ENCODE results near the gene KRT2.

KRT2 gene

GRCh38 chr12:52612431-52613383 is 39.3 kb downstream of the KRT2 start:
- H3K4me1 ChIP-seq (ENCODE audit: control insufficient read depth, insufficient read depth, low read length), result no peaks in the 10 kb centered on the region
- H3K4me3 ChIP-seq (ENCODE audit: insufficient read depth, low read depth, low read length), result no peak overlapping the region
- no peaks in the 10 kb centered on the region for H3K27me3 ChIP-seq (ENCODE audit: control insufficient read depth, insufficient read depth, low read length, poor library complexity, severe bottlenecking)
- 85 to 86% methylated on average over 5 of the region's 5 CpGs for WGBS, 2 experiments
- H3K36me3 ChIP-seq (ENCODE audit: control insufficient read depth, insufficient read depth, low read length), result no peaks in the 10 kb centered on the region
- H3K9me3 ChIP-seq (ENCODE audit: control insufficient read depth, low read length), result no peaks in the 10 kb centered on the region
- H3K27ac ChIP-seq (ENCODE audit: insufficient read depth, low read depth, low read length, poor library complexity, severe bottlenecking), result no peak overlapping the region

DNA sequence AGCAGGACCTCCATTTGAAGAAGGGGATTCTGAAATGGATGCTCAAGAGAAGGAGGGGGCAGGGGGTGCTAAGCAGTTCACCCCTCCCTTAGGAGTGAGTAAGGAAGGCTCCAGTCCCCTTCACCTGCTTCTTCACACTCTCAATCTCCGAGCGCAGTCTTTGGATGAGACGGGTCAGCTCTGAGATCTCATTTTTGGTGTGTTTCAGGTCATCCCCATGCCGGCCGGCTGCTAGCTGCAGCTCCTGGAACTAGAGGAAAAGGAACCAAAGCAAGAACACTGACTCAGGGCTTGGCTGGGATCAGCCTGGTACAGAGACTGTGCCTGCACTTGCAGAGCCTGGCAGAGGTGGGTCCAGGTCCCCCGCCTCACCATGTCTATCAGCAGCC is 40.9 kb downstream of the KRT2 start:
- Histone ChIP-seq H3K9me3 (ENCODE audit: control insufficient read depth, low read length) (no peaks in the 10 kb centered on the region), H3K36me3 (ENCODE audit: control insufficient read depth, insufficient read depth, low read length) (no peaks in the 10 kb centered on the region), H3K27ac (ENCODE audit: insufficient read depth, low read depth, low read length, poor library complexity, severe bottlenecking) (no peak overlapping the region), H3K4me1 (ENCODE audit: control insufficient read depth, insufficient read depth, low read length) (no peaks in the 10 kb centered on the region), H3K4me3 (ENCODE audit: insufficient read depth, low read depth, low read length) (no peak overlapping the region), H3K27me3 (ENCODE audit: control insufficient read depth, insufficient read depth, low read length, poor library complexity, severe bottlenecking) (no peaks in the 10 kb centered on the region)
- WGBS, 2 experiments, result 90 to 95% methylated on average over 6 of the region's 6 CpGs

DNA sequence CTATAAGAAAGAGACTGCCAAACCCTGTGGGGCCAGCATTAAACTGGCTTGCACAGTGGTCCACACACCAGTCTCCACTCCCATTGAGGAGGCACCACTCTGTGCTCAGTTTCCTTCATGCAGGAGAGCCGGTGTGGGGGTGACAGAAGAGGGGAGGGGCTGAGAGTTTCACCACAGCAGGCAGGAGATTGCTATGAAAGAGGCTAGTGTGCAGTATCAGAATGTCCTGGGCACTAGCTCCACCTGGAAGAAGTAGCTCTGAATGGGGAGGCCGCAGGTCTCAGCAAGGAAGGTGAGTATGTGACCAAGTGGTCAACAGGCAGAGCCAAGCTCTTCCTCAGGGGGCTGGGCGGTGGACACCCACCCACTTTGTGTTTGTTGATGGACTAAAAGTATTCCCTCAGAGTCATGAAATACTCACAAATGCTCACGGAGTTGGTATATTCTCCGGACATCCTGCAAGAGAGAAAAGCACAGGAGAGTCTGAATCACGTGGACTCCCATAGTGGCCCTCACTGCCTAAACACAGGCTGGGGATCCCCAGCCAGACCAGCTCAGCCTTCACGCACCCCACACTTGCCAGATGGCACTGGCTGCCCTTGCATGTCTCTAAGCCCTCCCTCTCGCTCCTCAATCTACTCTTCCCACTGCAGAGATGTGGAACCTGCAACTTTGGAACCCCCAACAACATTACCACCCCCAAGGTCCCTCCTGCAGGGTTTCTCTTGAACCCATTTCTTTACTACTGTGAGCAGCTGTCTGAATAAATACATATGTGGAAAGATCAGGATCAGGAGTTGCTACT is 43.0 kb downstream of the KRT2 start:
- H3K27me3 ChIP-seq (ENCODE audit: control insufficient read depth, insufficient read depth, low read length, poor library complexity, severe bottlenecking), result no peaks in the 10 kb centered on the region
- 87 to 88% methylated on average over 8 of the region's 8 CpGs for WGBS, 2 experiments
- no peak overlapping the region for H3K4me3 ChIP-seq (ENCODE audit: insufficient read depth, low read depth, low read length)
- H3K27ac ChIP-seq (ENCODE audit: insufficient read depth, low read depth, low read length, poor library complexity, severe bottlenecking), result no peak overlapping the region
- no peaks in the 10 kb centered on the region for H3K36me3 ChIP-seq (ENCODE audit: control insufficient read depth, insufficient read depth, low read length)
- H3K4me1 ChIP-seq (ENCODE audit: control insufficient read depth, insufficient read depth, low read length), result no peaks in the 10 kb centered on the region
- H3K9me3 ChIP-seq (ENCODE audit: control insufficient read depth, low read length), result no peaks in the 10 kb centered on the region

DNA sequence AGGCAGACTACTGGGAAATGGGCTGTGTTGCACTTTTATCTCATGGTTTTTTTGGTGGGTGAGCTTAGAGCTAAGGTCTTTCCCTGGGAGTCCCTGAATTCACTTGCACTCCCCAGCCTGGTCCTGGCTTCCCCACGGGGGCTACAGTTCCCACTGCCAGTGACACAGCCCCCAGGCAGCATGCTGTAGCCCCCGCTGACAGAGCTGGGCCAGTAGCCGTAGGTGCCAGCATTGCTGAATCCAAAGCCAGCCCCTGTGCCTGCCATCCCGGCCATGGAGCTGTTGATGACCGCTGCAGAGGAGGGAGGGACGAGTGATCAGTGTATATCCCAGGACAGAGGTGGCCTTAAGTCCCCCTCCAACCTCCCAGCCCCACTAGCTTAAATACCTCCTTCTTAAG is 43.9 kb downstream of the KRT2 start:
- Histone ChIP-seq H3K27ac (ENCODE audit: insufficient read depth, low read depth, low read length, poor library complexity, severe bottlenecking) (no peak overlapping the region), H3K27me3 (ENCODE audit: control insufficient read depth, insufficient read depth, low read length, poor library complexity, severe bottlenecking) (no peaks in the 10 kb centered on the region), H3K9me3 (ENCODE audit: control insufficient read depth, low read length) (no peaks in the 10 kb centered on the region), H3K36me3 (ENCODE audit: control insufficient read depth, insufficient read depth, low read length) (no peaks in the 10 kb centered on the region), H3K4me3 (ENCODE audit: insufficient read depth, low read depth, low read length) (no peak overlapping the region), H3K4me1 (ENCODE audit: control insufficient read depth, insufficient read depth, low read length) (no peaks in the 10 kb centered on the region)
- 88 to 89% methylated on average over 5 to 6 of the region's 6 CpGs for WGBS, 2 experiments

- Histone ChIP-seq H3K9me3 (ENCODE audit: control insufficient read depth, low read length) (no peaks in the 10 kb centered on the region), H3K4me3 (ENCODE audit: insufficient read depth, low read depth, low read length) (no peak overlapping the region), H3K36me3 (ENCODE audit: control insufficient read depth, insufficient read depth, low read length) (no peaks in the 10 kb centered on the region), H3K27ac (ENCODE audit: insufficient read depth, low read depth, low read length, poor library complexity, severe bottlenecking) (no peak overlapping the region), H3K27me3 (ENCODE audit: control insufficient read depth, insufficient read depth, low read length, poor library complexity, severe bottlenecking) (no peaks in the 10 kb centered on the region), H3K4me1 (ENCODE audit: control insufficient read depth, insufficient read depth, low read length) (no peaks in the 10 kb centered on the region)
- 76 to 81% methylated on average over 1 of the region's 1 CpG for WGBS, 2 experiments
Observed at GRCh38 chr12:52607314-52607713, 44.7 kb downstream of the KRT2 start.

- H3K36me3 ChIP-seq (ENCODE audit: control insufficient read depth, insufficient read depth, low read length), result no peaks in the 10 kb centered on the region
- peaks cover 3% of the 10 kb centered on the region for H3K27me3 ChIP-seq (ENCODE audit: control insufficient read depth, insufficient read depth, low read length, poor library complexity, severe bottlenecking)
- no peak overlapping the region for H3K27ac ChIP-seq (ENCODE audit: insufficient read depth, low read depth, low read length, poor library complexity, severe bottlenecking)
- WGBS, 2 experiments, result 86 to 90% methylated on average over 7 of the region's 7 CpGs
- H3K4me3 ChIP-seq (ENCODE audit: insufficient read depth, low read depth, low read length), result no peak overlapping the region
- H3K9me3 ChIP-seq (ENCODE audit: control insufficient read depth, low read length), result no peaks in the 10 kb centered on the region
- no peaks in the 10 kb centered on the region for H3K4me1 ChIP-seq (ENCODE audit: control insufficient read depth, insufficient read depth, low read length)
Observed at GRCh38 chr12:52606581-52607218, 45.3 kb downstream of the KRT2 start.

DNA sequence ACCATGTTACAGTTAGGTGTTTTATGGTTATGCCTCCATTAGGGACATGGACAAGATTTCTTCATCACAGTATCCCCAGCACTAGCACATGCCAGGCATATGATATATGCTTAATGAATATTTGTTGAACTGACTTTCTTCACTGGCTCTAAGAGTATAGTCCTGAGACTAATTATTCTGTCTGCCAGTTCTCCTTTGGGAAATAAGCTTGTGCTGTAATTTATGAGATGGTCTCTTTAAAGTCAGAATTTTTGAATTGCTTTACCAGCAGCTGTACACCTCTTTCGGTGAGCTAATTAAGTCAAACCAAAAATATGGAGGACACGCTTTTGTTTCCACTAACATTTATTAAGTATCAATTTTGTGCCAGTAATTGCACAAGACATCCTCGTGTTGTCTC is 45.9 kb downstream of the KRT2 start:
- Histone ChIP-seq H3K27me3 (ENCODE audit: control insufficient read depth, insufficient read depth, low read length, poor library complexity, severe bottlenecking) (peaks cover 3% of the 10 kb centered on the region), H3K4me3 (ENCODE audit: insufficient read depth, low read depth, low read length) (no peak overlapping the region), H3K4me1 (ENCODE audit: control insufficient read depth, insufficient read depth, low read length) (no peaks in the 10 kb centered on the region), H3K9me3 (ENCODE audit: control insufficient read depth, low read length) (no peaks in the 10 kb centered on the region), H3K27ac (ENCODE audit: insufficient read depth, low read depth, low read length, poor library complexity, severe bottlenecking) (no peak overlapping the region), H3K36me3 (ENCODE audit: control insufficient read depth, insufficient read depth, low read length) (no peaks in the 10 kb centered on the region)
- WGBS, 2 experiments, result 73 to 80% methylated on average over 3 of the region's 3 CpGs

GRCh38 chr12:52605542-52605941 is 46.5 kb downstream of the KRT2 start:
- H3K27me3 ChIP-seq (ENCODE audit: control insufficient read depth, insufficient read depth, low read length, poor library complexity, severe bottlenecking), result peaks cover 3% of the 10 kb centered on the region
- 89 to 100% methylated on average over 1 of the region's 1 CpG for WGBS, 2 experiments
- H3K36me3 ChIP-seq (ENCODE audit: control insufficient read depth, insufficient read depth, low read length), result no peaks in the 10 kb centered on the region
- no peak overlapping the region for H3K4me3 ChIP-seq (ENCODE audit: insufficient read depth, low read depth, low read length)
- no peak overlapping the region for H3K27ac ChIP-seq (ENCODE audit: insufficient read depth, low read depth, low read length, poor library complexity, severe bottlenecking)
- H3K4me1 ChIP-seq (ENCODE audit: control insufficient read depth, insufficient read depth, low read length), result no peaks in the 10 kb centered on the region
- H3K9me3 ChIP-seq (ENCODE audit: control insufficient read depth, low read length), result no peaks in the 10 kb centered on the region

DNA sequence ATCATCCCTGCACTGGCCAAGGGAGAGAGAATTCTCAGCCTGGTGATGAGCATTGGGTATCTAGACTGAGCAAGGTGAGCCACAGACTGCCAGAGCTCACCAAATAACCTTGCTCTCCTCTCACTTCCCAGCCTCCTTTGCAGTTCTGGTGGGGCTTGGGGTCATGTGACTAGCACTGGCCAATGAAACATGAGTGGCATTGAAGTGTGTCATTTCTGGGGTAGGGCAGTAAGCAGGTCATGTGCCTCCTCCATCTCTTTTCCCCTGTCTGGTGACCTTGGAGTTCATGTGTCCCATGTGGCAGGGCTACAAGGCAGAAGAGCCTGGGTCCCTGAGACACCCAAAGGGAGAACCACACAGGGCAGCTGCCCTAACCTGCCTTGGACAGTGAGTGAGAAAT is 47.2 kb downstream of the KRT2 start:
- Histone ChIP-seq H3K36me3 (ENCODE audit: control insufficient read depth, insufficient read depth, low read length) (no peaks in the 10 kb centered on the region), H3K9me3 (ENCODE audit: control insufficient read depth, low read length) (no peaks in the 10 kb centered on the region), H3K27me3 (ENCODE audit: control insufficient read depth, insufficient read depth, low read length, poor library complexity, severe bottlenecking) (peaks cover 3% of the 10 kb centered on the region), H3K4me1 (ENCODE audit: control insufficient read depth, insufficient read depth, low read length) (no peaks in the 10 kb centered on the region), H3K4me3 (ENCODE audit: insufficient read depth, low read depth, low read length) (no peak overlapping the region), H3K27ac (ENCODE audit: insufficient read depth, low read depth, low read length, poor library complexity, severe bottlenecking) (no peak overlapping the region)

DNA sequence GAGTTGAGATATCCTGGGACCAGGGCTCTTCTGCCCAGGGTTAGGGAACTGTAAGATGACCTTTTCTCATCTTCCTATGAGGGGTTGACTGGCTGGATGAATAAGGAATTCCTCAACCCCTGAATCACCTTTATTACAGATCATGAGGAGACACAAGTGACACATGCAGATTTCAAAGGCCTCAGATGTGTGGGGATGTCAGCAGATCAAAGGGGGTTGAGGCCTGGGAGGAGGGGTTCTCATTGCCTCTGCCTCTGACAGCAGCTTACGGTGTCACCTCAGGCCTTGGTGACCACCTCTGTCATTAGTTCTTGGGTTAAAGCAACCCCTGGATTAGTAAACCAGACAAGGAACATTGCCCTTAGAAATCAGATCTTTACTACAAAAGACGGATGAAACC is 48.7 kb downstream of the KRT2 start:
- WGBS, 2 experiments, result 60 to 69% methylated on average over 2 of the region's 2 CpGs
- Histone ChIP-seq H3K9me3 (ENCODE audit: control insufficient read depth, low read length) (no peaks in the 10 kb centered on the region), H3K27me3 (ENCODE audit: control insufficient read depth, insufficient read depth, low read length, poor library complexity, severe bottlenecking) (peaks cover 3% of the 10 kb centered on the region), H3K4me1 (ENCODE audit: control insufficient read depth, insufficient read depth, low read length) (no peaks in the 10 kb centered on the region), H3K27ac (ENCODE audit: insufficient read depth, low read depth, low read length, poor library complexity, severe bottlenecking) (no peak overlapping the region), H3K36me3 (ENCODE audit: control insufficient read depth, insufficient read depth, low read length) (no peaks in the 10 kb centered on the region), H3K4me3 (ENCODE audit: insufficient read depth, low read depth, low read length) (no peak overlapping the region)
